ENCODE results near the gene ZNF217. TPM values are rescaled to one million over a fixed set of nuclear protein-coding genes. Genes with fewer than 3 reads are reported as not detected.
A peak's percentile ranks its signal among the peaks of the same experiment; 100 is the strongest.
"Not testable (repeated sequence)": the region's sequence is repeated elsewhere in the genome, so short reads cannot be mapped to it uniquely, and the experiment has no call there.

Gene ZNF217
- total RNA-seq, 1 experiment from 2014 or later = 45.6 TPM

DNA sequence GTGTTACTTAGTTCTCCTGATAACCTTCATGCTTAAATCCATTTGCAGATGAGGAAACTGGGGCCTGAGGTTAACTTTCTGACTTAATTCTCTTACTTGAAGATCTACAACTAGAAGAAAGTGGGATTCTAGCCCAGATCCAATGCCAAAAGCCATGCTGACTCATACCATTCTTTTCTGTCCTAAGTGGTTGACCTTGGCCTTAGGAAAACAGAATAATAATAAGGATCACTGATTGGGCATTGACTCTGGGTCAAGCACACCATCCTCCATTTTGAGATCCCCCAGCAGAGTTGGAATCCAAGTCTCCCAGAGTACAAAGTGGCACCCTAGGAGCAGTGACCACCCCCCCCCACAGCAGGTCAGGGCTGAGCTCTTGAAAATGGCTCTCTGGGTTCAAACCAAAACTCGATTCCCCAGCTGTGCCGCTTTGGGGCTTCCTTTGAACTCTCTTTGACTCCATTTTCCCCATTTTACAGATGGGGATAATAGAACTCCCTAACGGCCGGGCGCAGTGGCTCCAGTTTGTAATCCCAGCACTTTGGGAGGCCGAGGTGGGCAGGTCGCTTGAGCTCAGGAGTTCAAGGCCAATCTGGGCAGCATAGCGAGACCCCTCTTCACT lies 12.8 kb upstream of the ZNF217 start:
- H2AFZ ChIP-seq (ENCODE audit: low read length) = no peak overlapping the region
- no peaks in the 10 kb centered on the region for H3K9me2 ChIP-seq (replicated peaks; ENCODE audit: low read length)
- DNase-seq (peak; percentile 83), ATAC-seq (peak; percentile 9; the same call in 1 of the 2 replicates)
- TF ChIP-seq, protein P1, sequence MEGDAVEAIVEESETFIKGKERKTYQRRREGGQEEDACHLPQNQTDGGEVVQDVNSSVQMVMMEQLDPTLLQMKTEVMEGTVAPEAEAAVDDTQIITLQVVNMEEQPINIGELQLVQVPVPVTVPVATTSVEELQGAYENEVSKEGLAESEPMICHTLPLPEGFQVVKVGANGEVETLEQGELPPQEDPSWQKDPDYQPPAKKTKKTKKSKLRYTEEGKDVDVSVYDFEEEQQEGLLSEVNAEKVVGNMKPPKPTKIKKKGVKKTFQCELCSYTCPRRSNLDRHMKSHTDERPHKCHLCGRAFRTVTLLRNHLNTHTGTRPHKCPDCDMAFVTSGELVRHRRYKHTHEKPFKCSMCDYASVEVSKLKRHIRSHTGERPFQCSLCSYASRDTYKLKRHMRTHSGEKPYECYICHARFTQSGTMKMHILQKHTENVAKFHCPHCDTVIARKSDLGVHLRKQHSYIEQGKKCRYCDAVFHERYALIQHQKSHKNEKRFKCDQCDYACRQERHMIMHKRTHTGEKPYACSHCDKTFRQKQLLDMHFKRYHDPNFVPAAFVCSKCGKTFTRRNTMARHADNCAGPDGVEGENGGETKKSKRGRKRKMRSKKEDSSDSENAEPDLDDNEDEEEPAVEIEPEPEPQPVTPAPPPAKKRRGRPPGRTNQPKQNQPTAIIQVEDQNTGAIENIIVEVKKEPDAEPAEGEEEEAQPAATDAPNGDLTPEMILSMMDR (conservative IDR thresholded peaks at IDR 0.05; ENCODE audit: low read depth, low read length) = no peak
- H4K20me1 ChIP-seq (ENCODE audit: low read length) = no peaks in the 10 kb centered on the region
- H3K27ac ChIP-seq (ENCODE audit: low read length) = no peak overlapping the region
- peaks cover 36% of the 10 kb centered on the region for H3K4me1 ChIP-seq (ENCODE audit: insufficient read depth, low read length)
- H3K36me3 ChIP-seq (ENCODE audit: low read depth, low read length) = no peaks in the 10 kb centered on the region
- ChIA-PET POLR2A (ENCODE audit: unreplicated experiment) (interaction anchor here (0.6 kb wide), 1 partner anchor 9 kb away, joined by 3 read pairs; no protein-coding TSS in a partner anchor), CTCF (no interaction called here)
- no peaks in the 10 kb centered on the region for H3K9me3 ChIP-seq (ENCODE audit: low read length)
- H3K4me2 ChIP-seq (ENCODE audit: low read length) = no peak overlapping the region
- intact Hi-C loops (cut with micrococcal nuclease) = no loop called here
- no peaks in the 10 kb centered on the region for H3K27me3 ChIP-seq (ENCODE audit: low read length)
- H3K79me2 ChIP-seq (ENCODE audit: low read length) = no peaks in the 10 kb centered on the region
- no peak overlapping the region for H3K9ac ChIP-seq (ENCODE audit: low read length)
- H3K4me3 ChIP-seq (ENCODE audit: low read length) = no peak overlapping the region
- BruUV-seq (replicated peaks) = no TSS peak
- H3F3A ChIP-seq (ENCODE audit: low read length, unreplicated experiment) = no peaks in the 10 kb centered on the region

DNA sequence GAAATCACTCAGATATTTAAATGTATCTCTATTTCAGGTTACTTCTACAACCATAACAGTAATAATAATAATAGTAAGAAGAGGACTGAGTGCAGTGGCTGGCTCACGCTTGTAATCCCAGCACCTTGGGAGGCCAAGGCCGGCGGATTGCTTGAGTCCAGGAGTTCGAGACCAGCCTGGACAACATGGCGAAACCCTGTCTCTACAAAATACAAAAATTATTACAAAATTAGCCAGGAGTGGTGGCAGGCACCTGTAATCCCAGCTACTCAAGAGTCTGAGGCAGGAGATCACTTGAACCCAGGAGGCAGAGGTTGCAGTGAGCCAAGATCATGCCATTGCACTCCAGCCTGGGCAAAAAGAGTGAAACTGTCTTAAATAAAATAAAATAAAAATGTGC lies 11.8 kb upstream of the ZNF217 start:
- H3K27ac ChIP-seq (ENCODE audit: low read length); CTCF ChIA-PET; DNase-seq; BruUV-seq (replicated peaks); POLR2A ChIA-PET (ENCODE audit: unreplicated experiment); H3K27me3 ChIP-seq (ENCODE audit: low read length); H4K20me1 ChIP-seq (ENCODE audit: low read length); H3K9ac ChIP-seq (ENCODE audit: low read length); H3K79me2 ChIP-seq (ENCODE audit: low read length); ATAC-seq; H3F3A ChIP-seq (ENCODE audit: low read length, unreplicated experiment); H3K4me2 ChIP-seq (ENCODE audit: low read length); H3K9me3 ChIP-seq (ENCODE audit: low read length); intact Hi-C loops (cut with micrococcal nuclease); H3K36me3 ChIP-seq (ENCODE audit: low read depth, low read length); H3K4me3 ChIP-seq (ENCODE audit: low read length); H2AFZ ChIP-seq (ENCODE audit: low read length); H3K9me2 ChIP-seq (replicated peaks; ENCODE audit: low read length): not testable (repeated sequence)
- peaks cover 26% of the 10 kb centered on the region for H3K4me1 ChIP-seq (ENCODE audit: insufficient read depth, low read length)

DNA sequence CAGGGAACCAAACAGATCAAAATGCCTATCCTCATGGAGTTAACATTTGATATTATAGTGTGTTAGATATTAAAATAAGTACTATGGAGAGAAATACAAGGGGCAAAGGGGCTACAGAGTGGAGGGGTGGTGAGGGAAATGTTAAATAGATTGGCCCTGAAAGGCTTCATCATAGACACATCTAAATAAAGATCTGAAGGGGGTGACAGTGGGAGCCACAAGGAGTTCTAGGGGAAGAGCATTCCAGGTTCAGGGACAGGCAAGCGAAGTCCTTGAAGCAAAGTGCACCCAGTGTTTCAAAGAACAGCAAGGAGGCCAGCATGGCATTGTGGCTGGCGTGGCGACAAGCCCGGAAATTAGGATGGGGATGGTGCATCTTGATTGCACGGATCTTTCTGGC lies 11.2 kb upstream of the ZNF217 start:
- H3F3A ChIP-seq (ENCODE audit: low read length, unreplicated experiment); H3K4me3 ChIP-seq (ENCODE audit: low read length); intact Hi-C loops (cut with micrococcal nuclease); POLR2A ChIA-PET (ENCODE audit: unreplicated experiment); ATAC-seq; H3K27me3 ChIP-seq (ENCODE audit: low read length); DNase-seq; CTCF ChIA-PET; H4K20me1 ChIP-seq (ENCODE audit: low read length); H3K27ac ChIP-seq (ENCODE audit: low read length); BruUV-seq (replicated peaks); H3K9me2 ChIP-seq (replicated peaks; ENCODE audit: low read length); H3K79me2 ChIP-seq (ENCODE audit: low read length); H3K36me3 ChIP-seq (ENCODE audit: low read depth, low read length); H3K9me3 ChIP-seq (ENCODE audit: low read length); H3K4me2 ChIP-seq (ENCODE audit: low read length); H2AFZ ChIP-seq (ENCODE audit: low read length); H3K9ac ChIP-seq (ENCODE audit: low read length): not testable (repeated sequence)
- peaks cover 21% of the 10 kb centered on the region for H3K4me1 ChIP-seq (ENCODE audit: insufficient read depth, low read length)

DNA sequence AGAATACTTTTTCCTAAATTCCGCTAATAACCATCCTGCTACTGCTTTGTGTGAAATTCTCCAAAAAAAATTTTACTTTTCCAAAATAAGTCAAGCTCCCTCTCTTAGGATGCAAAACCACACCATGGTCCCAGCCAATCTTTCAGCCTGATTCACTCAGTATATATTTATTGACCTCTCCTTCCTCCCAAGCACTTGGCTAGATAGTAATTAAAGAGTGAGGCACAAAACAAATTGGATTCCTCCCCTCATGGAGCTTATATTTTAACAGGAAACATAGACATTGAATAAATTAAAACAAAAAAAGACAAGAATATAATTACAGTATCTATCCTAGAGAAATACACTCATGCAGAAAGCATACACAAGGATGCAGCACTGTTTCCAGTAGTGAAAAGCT lies 9.0 kb upstream of the ZNF217 start:
- Histone ChIP-seq H3K36me3 (ENCODE audit: low read depth, low read length) (no peaks in the 10 kb centered on the region), H3K27me3 (ENCODE audit: low read length) (no peaks in the 10 kb centered on the region), H3K4me3 (ENCODE audit: low read length) (no peak overlapping the region), H3K79me2 (ENCODE audit: low read length) (0 out of 2 replicates have a peak, but pooled peaks cover 2% of the 10 kb centered on the region), H3K9me2 (replicated peaks; ENCODE audit: low read length) (no peaks in the 10 kb centered on the region), H3K27ac (ENCODE audit: low read length) (no peak overlapping the region), H3K4me1 (ENCODE audit: insufficient read depth, low read length) (peaks cover 14% of the 10 kb centered on the region), H3K4me2 (ENCODE audit: low read length) (no peak overlapping the region), H3F3A (ENCODE audit: low read length, unreplicated experiment) (no peaks in the 10 kb centered on the region), H4K20me1 (ENCODE audit: low read length) (no peaks in the 10 kb centered on the region), H3K9ac (ENCODE audit: low read length) (no peak overlapping the region), H2AFZ (ENCODE audit: low read length) (no peak overlapping the region), H3K9me3 (ENCODE audit: low read length) (no peaks in the 10 kb centered on the region)
- DNase-seq (no peak), ATAC-seq (no peak)
- POLR2A ChIA-PET (ENCODE audit: unreplicated experiment) = no interaction called here
- TF ChIP-seq, protein P1 (conservative IDR thresholded peaks at IDR 0.05; ENCODE audit: low read depth, low read length) = no peak
- TF ChIP-seq EZH2 (IDR thresholded peaks at IDR 0.05; ENCODE audit: low read length, unreplicated experiment) (no peak), EZH2phosphoT487 (IDR thresholded peaks at IDR 0.05; ENCODE audit: borderline replicate concordance, low read length) (no peak)
- CTCF ChIA-PET = no interaction called here
- BruUV-seq (replicated peaks) = no TSS peak
- intact Hi-C loops (cut with micrococcal nuclease) = no loop called here

Measured in PC-3 (cell line).